GM10248 (cell line): Measurements from ENCODE around the gene SCT.

Experiments used
- CTCF ChIA-PET: fragments of 300-600 bp; sonication (Branson Sonifier 250); formaldehyde crosslinking; extraction: SDS; loops from one replicate; lab custom pipeline; 2021; ENCODE audit warnings: antibody characterized with exemption; lab: Yijun Ruan, JAX
- POLR2A ChIA-PET: fragments of 350-650 bp; sonication (Branson Sonifier 250); formaldehyde crosslinking; extraction: SDS; loops from one replicate; lab custom pipeline; 2020; ENCODE audit warnings: antibody characterized with exemption; lab: Yijun Ruan, JAX
- DNase-seq: peaks from one replicate; pipeline ENCODE4 v3.0.0; 2012; ENCODE audit errors: extremely low spot score
- CTCF ChIP-seq: IDR thresholded peaks from 2 replicates; pipeline ENCODE4 v1.5.1; 2012; ENCODE audit warnings: mild to moderate bottlenecking, low read depth; ENCODE audit errors: extremely low read depth, missing control alignments, control extremely low read depth

Gene SCT

GRCh38 chr11:614021-614622, 12.9 kb downstream of the SCT start:
- ChIA-PET POLR2A (interaction anchor here (0.6 to 0.8 kb wide), 2 partner anchors 105 to 201 kb away, joined by 3 to 5 read pairs; no protein-coding TSS in a partner anchor), CTCF (interaction anchor here (1.0 to 1.6 kb wide), 2 partner anchors 10 to 59 kb away, joined by 3 to 4 read pairs; no protein-coding TSS in a partner anchor)
- no peak for DNase-seq
- TF ChIP-seq CTCF = no peak

- peak; percentile 67 for DNase-seq
- ChIA-PET POLR2A (interaction anchor here (0.6 to 0.8 kb wide), 3 partner anchors 104 to 219 kb away, joined by 3 to 5 read pairs (median 4); partner anchors contain the start of gene CD151), CTCF (interaction anchor here (1.0 to 1.6 kb wide), 3 partner anchors 9 to 58 kb away, joined by 3 to 4 read pairs (median 3); no protein-coding TSS in a partner anchor)
- no peak for TF ChIP-seq CTCF
Observed at GRCh38 chr11:613369-613968, 13.5 kb downstream of the SCT start.

- CTCF ChIA-PET = interaction anchor here (1.3 kb wide), 1 partner anchor 17 kb away, joined by 3 read pairs; no protein-coding TSS in a partner anchor
- no peak for DNase-seq
- TF ChIP-seq CTCF = no peak
- POLR2A ChIA-PET = no interaction called here
Observed at GRCh38 chr11:612961-613300, 14.1 kb downstream of the SCT start.

- CTCF ChIA-PET = interaction anchor here (1.3 kb wide), 1 partner anchor 17 kb away, joined by 3 read pairs; no protein-coding TSS in a partner anchor
- DNase-seq = no peak
- POLR2A ChIA-PET = no interaction called here
- no peak for TF ChIP-seq CTCF
Observed at GRCh38 chr11:612201-612960, 14.6 kb downstream of the SCT start.

GRCh38 chr11:611001-611996, 15.7 kb downstream of the SCT start:
- CTCF ChIA-PET = no interaction called here

More at GRCh38 chr11:611001-611996, 15.7 kb downstream of the SCT start:
- POLR2A ChIA-PET = no interaction called here
- DNase-seq = no peak
- no peak for TF ChIP-seq CTCF
